Left ventricle myocardium superior (tissue), 1 donor: ENCODE data around the gene GYPB. TPM values are rescaled to one million over a fixed set of nuclear protein-coding genes. Genes with fewer than 3 reads are reported as not detected.
"Not testable (repeated sequence)": the region's sequence is repeated elsewhere in the genome, so short reads cannot be mapped to it uniquely, and the experiment has no call there.

ENCODE experiments used
- ATAC-seq: fragments of 200-7000 bp; cut with Tn5 transposase; one replicate; pipeline ENCODE4 v1.9.1; 2020; ENCODE audit warnings: mild to moderate bottlenecking, moderate library complexity
- DNase-seq: peaks from one replicate; pipeline ENCODE4 v3.0.0-alpha.2; 2020
- intact Hi-C: fragments of 100-400 bp; cut with micrococcal nuclease; formaldehyde crosslinking; loops from one replicate; pipeline ENCODE4 v1.11.0; 2022
- total RNA-seq: library from RNA; stranded (reverse); fragmentation: NEBNext Ultra II Directional; extraction: Animal tissue kit (Norgen Biotek cat#: 25700); gene quantifications from one replicate; pipeline ENCODE4 v1.2.1, GENCODE V29; 2021
- donor health status: DM: no; HTN: yes; CAD: no; lungs with severe emphysema.

The GYPB gene
- total RNA-seq, 1 donor from 2014 or later: not detected

DNA sequence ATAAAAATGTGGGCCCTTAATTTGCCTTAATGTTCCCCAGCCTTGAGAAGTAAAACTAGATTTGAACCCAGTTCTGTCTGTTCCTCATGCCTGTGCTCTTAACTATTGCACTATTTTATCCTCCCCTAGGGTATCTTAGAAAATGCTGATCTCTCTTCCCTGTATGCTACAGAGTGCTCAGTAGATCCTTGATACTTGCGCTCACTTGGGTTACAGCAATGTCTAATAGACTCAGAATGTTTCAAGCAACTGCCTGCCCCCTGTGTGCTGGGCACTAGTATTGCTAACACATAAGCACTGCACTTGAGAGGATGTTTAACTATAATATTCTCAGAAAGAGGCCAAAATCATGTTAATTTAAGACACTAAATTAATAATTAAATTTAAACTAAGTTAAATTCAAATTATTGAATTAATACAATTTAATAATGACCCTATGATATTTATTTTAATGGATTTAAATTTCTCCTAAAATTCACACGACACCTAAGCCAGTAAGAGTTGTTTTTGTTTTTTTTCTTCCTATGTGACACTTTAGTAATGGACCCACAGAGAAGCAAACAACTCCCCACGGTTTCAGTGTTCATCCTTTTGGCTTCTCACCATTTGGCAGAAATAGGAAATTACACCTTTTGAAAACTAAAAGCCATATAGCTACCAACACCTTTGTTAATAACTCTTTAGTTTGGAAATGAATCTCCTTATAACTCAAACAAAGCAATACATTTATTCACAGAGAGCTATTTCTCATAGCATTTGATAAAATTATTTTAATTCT is 768 bp downstream of the GYPB start:
- DNase-seq, ATAC-seq, intact Hi-C loops: not testable (repeated sequence)

DNA sequence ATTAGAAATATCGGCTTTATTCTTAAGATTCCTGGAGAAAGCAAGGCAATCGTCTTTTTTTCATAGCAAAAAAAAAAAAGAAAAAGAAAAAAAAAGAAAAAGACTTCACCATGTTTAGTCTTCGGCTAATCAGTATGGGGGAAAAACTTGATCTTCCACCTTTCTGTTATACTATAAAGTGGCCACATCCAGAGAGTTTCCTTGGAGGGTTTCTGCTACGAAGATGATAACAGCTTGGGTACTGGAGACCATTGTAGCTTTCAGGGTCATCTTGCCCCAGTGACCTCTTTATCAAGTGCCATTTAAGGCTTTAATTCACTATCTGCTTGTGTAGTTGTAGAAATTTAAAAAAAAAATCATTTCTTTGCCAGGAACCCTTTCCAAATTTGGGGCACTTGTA is 1.9 kb downstream of the GYPB start:
- intact Hi-C loops, ATAC-seq, DNase-seq: not testable (repeated sequence)

DNA sequence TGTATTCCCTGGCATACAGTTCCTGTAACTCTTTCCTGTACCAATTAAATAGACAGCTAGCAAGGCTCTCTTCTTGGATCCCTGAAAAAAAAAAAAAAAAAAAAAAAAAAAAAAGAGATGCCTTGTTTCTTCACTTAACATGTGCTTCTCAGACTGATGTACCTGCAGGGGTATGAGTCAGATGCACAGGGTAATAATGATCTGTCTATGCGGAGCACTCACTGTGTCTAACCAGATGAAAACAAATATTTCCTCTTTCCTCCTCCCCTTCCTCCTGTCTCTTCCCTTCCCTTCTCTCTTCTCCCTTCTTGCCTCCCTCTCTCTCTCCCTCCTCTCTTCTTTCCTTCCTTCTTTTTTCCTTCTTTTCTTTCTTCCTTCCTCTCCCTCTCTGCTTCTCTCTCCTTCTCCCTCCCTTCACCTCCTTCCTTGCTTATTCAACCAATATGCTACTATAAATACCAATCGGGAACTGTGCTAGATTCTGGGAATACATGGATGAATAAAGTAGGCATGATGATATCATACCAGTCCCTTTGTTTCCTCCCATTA is 3.0 kb downstream of the GYPB start:
- ATAC-seq, DNase-seq, intact Hi-C loops: not testable (repeated sequence)

DNA sequence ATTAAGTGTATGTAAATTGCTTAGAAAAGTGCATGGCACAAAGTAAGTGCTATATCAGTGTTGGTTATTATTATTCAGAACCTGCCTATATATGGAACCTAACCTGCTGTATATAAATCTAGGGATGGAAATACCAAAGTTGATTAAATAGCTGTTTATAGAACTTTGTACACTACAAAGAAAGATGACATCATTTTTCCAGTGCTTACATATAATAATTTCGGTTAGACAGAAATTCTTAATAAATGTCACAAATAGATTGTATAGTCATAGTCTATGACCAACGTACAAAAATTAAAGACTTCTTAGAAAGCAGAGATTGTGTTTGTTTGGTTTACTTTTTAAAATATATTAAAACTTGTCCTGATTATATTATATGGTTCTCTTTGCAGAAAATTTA is 4.4 kb downstream of the GYPB start:
- intact Hi-C loops: no loop called here

DNA sequence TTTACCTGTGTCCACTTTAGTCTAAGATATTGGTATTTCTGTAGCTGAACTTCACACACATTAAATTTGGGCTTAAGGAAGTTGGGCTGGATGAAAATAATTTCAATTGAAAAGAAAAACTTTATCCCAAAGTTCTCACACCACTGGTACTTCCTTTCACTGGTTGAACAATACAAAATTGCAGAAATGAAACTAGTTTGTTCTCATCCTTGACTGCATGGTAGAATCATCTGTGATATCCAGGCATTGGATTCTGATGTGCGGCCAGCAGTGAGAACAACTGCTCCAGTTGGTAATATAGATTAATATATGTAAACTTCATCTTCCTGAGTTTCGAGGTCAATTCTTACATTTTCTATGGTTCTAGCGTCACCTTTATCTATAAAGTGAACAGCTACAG is 10.6 kb downstream of the GYPB start:
- ATAC-seq, DNase-seq, intact Hi-C loops: not testable (repeated sequence)

More for the DNA sequence above, 4.4 kb downstream of the GYPB start:
- DNase-seq: no peak
- ATAC-seq: no peak

DNA sequence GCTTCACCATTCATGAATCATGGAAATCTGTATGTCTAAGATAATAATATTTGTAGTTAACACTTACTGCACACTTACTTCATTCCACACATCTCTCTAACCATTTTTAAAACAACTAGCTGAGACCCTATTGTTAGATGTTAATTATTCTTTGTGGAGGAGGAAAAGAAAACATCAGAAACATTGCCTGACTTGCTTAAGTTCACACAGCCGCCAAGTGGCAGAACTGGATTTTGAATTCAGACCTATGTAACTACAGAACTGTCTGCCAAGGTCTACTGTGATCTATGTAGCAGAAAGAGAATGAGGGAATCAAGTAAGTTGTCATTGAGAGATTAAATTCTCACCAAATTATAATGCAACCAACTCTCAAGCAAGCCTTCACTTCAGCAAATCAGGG is 11.2 kb downstream of the GYPB start:
- intact Hi-C loops, DNase-seq, ATAC-seq: not testable (repeated sequence)

DNA sequence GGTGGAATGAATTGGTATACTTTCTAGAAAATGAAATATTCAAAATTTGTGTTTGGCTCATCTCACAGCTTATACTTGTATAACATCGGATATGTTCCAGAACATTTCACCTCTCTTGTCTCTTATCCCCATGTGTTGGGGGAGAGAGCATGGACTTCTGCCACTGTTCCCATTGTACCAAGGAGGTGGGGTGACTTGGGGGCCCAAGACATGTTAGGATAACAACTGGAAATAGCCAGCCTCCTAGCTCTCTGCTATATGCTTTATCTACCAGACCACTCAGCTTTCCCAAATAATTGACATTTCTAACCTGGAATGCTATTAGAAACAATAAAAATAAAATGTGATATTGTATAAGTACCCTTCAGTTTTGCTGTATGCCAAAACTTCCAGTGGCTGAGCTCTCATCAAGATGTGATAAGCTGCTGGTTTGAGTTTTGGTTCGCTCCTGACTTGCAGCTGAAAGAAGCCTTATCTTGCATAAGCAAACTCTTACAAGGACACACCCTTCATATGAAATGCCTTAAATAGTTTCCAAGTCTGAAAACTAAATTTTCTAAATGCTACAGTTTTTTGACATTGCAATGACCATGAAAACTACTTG is 12.9 kb downstream of the GYPB start:
- DNase-seq, intact Hi-C loops, ATAC-seq: not testable (repeated sequence)

DNA sequence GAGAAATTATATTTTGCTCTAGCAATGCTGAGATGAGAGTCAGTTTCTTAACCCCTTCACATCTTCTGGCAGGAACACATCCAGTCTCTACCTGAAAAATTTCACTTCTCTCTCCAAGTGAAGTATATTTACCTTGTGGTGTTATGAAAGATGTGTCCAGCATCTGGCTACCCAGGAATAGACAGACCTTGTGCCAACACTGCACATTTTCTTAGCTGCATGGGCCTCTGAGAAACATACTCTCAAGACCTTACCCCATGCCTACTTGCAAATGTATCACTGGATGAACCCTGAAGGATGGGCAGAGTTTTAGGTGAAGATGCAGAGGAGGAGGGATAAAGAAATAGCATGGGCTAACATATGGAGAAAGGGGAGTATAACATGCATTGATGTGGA is 13.6 kb downstream of the GYPB start:
- ATAC-seq, intact Hi-C loops: not testable (repeated sequence)

DNA sequence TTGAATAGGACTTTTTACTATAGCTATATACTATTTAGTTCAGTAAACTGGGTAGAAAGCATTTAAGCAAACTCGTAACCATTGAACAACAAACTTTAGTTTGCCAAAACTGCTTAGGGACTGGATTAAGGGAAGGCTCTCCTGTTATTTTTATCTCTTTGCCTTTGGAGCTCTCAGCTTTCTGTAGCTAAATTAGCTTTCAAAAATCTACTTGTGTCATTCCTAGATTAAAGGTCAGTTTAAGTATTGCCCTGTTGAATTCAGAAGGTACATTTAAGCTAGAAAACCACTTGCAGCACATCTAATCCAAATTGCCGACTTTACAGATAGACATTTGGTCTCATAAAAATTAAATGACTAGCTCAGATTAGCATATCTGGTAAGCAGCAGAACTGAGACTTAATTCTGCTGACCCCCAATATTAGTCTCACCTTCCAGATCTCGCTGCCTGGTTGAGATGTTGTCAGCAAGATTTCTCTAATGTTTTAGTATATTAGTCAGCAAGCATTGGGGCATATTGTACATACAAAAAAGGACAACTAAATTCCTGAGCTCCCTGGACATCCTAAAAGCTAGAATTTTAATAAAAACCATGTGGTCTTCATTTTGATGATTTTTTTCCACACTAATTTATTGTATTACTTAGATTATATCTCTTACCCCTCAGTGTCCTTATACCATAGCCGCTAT is 14.2 kb downstream of the GYPB start:
- intact Hi-C loops, ATAC-seq, DNase-seq: not testable (repeated sequence)

More for the DNA sequence above, 13.6 kb downstream of the GYPB start:
- not testable (repeated sequence) for DNase-seq

DNA sequence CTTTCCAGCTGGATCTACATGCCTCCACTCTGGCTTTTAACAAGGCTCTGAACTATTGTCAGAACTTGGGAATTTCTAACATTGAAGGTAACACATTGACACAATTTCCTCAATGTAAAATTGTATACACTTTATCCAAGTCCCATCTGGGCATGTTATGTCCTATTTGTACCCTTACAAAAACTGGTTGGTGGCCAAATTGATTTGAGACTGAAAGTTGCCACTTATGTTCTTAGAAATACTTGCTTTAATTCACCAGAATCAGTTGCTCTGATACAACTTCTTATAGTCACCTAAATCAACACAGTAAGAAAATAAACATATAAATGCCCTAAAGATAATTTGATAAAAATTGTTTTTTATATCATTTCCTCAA is 15.3 kb downstream of the GYPB start:
- intact Hi-C loops, ATAC-seq, DNase-seq: not testable (repeated sequence)

DNA sequence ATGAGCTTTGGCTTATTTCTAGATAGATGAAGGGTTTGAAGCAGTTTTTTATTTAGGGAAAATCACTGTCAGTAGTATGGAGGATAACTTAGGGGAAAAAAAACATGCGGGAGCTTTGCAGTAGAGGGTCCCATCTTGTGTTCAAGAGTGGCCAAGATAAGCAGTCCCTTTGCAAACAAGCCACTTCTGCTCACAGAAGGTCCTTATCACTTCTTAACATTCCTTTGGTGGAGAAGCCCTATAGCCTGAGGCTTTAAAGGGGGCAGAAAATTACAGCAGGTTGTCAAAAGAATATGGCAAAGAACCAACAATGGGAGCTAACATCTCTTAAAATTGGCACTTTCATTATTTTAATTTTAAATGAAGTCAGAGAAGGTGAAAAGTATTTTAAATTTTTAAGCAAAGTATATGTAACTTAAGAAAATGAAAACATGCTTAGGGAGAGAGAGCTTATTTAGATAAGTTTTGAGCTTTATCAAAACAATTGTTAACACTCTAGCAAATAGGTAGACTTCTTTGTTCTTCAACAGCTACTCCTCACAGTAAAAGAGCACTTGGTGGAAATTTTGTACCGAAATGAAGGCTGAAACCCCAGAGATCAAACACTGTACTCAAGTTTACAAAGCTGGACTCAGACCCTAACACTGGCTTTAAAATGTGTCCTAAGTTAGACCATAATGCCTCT is 15.8 kb downstream of the GYPB start:
- DNase-seq, ATAC-seq, intact Hi-C loops: not testable (repeated sequence)

DNA sequence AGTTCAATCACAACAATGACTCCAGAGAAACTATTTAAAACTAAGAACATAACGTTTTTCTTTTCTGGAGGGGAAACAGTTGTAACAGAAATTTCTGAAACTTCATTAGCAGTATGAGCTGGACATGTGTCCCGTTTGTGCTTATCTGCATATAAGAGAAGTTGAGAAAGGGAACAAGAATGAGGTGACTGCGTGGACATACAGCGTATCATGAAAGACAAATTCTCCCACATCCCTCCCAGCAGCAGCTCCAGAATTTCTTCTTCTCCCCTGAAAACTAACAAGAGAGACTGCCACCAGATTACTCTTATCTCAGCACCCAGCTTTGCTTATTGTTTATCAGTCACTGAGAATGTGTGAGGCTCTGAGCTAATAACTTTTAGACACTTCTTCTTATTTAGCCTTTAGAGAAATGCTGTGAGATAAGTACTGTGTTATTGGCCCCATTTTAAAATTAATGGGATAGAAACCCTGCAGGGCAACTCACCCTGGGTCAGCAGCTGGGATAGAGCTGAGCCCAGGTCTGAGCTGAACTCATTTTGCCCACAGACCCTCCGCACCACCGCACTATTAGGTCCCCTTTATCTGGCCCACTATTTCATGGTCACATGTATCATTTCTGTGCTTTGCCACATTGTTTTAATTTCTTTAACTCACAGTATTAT is 18.7 kb downstream of the GYPB start:
- DNase-seq, ATAC-seq, intact Hi-C loops: not testable (repeated sequence)

DNA sequence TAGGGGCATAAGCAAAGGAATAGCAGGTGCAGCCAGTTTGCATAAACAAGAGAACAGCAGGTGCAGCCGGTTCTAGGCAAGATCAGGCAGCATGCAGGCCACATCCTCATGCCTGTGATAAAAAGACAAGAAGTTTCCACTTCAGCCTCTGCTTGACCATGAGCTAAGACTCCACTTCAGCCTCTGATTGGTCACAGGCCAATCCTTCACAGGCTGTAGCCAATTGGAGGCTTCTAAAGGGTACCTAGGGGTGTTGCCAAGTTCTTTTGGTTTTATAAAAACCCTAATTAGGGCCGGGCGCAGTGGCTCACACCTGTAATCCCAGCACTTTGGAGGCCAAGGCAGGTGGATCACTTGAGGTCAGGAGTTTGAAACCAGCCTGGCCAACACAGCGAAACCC is 23.0 kb downstream of the GYPB start:
- ATAC-seq, DNase-seq, intact Hi-C loops: not testable (repeated sequence)

DNA sequence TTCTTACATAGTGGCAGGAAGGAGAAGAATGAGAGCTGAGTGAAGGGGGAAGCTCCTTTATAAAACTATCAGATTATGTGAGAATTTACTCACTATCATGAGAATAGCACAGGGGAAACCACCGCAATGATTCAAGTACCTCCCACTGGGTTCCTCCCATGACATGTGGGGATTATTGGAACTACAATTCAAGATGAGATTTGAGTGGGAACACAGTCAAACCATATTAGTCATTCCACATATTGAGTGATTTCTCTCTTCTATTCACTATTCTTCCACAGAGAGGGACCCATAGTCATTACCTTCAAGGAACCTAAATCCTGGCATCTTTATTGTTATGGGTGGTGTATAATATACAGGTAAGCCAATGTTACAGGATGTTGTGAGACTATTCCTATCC is 27.4 kb downstream of the GYPB start:
- ATAC-seq, intact Hi-C loops, DNase-seq: not testable (repeated sequence)

DNA sequence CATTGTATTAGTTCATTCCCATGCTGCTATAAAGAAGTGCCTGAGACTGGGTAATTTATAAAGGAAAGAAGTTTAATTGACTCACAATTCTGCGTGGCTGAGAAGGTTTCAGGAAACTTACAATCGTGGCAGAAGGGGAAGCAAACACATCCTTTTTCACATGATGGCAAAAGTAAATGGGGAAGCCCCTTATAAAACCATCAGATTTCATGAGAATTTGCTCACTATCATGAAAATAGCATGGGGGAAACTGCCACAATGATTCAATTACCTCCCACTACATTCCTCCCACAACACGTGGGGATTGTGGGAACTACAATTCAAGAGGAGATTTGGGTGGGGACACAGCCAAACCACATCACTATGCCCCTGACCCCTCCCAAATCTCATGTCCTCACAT is 28.5 kb downstream of the GYPB start:
- intact Hi-C loops, DNase-seq, ATAC-seq: not testable (repeated sequence)

DNA sequence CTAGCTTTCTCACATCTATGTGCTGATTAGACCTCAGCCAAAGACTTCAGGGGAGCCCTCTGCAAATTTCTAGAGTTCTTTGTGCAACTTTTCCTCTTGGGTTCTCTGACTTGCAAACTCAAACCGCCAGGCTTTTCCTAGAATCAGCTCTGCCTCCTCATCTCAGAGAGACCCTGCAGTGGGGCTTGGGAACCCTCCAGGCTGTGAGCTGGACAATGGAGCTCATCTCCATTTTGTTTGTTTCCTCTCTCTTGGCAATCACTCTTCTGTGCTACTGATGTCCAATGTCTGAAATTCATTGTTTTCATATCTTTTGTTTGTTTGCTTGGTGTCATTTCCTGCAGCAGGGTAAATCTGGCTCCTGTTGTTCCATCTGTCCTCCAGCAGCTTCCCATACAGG is 33.0 kb downstream of the GYPB start:
- ATAC-seq (no peak), DNase-seq (no peak)
- intact Hi-C loops: no loop called here

DNA sequence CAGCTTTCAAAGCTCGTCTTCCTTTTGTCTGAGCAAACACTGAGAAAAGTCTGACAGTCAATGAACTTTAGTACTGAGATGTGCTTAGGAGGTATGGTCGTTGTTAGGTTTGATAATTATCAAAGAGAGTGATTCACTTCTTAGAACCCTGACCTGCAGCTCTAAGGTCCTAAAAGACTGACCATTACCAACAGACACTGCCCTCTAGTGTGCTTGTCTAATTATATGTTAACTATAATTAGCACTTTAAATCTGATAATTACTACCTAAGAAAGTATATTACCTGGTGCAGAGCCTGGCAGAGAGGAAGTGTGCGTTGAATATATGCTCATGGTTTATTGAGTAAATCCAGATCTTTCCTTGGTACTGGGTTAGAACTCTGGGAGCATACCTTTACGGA is 38.4 kb downstream of the GYPB start:
- ATAC-seq, intact Hi-C loops, DNase-seq: not testable (repeated sequence)

DNA sequence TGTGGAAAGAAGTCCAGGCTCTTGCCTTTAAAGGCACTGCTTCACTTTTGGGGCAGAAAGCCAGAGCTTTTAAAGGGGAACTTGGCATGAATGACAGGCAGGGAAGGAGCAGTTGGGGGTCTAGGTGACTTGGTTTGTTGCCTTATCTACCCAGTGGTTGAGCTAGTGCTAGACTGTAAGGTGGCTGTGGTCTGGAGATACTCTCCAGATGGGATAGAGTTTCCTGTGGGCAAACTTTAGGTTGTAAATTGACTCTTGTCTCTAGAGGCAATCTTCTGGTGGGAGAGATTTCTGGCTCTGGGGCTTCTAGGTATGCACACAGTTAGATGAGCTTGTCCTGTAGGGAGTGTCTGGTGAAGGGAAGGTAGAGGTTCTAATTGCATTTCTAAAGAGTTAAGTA is 43.7 kb downstream of the GYPB start:
- DNase-seq, intact Hi-C loops: not testable (repeated sequence)

More for the DNA sequence above, 43.7 kb downstream of the GYPB start:
- not testable (repeated sequence) for ATAC-seq
